ENCODE data around the gene MRPL45.
A peak's percentile ranks its signal among the peaks of the same experiment; 100 is the strongest.
"Not testable (repeated sequence)": the region's sequence is repeated elsewhere in the genome, so short reads cannot be mapped to it uniquely, and the experiment has no call there.

MRPL45 gene

GRCh38 chr17:38296834-38297517 is at the start of gene MRPL45:
Gene MRPL45, plus strand, starts transcription at chr17:38297168. Its CDS starts 16 bp downstream, at chr17:38297184.
- peak within 1 kb of the TSS; percentile 69 for H3K4me3 ChIP-seq (ENCODE audit: low read depth, low read length)

- not testable (repeated sequence) for H3K4me3 ChIP-seq (ENCODE audit: low read depth, low read length)
Measured at GRCh38 chr17:38253191-38253590, 43.8 kb upstream of the MRPL45 start.

- H3K4me3 ChIP-seq (ENCODE audit: low read depth, low read length): not testable (repeated sequence)
Measured at GRCh38 chr17:38254357-38254756, 42.6 kb upstream of the MRPL45 start.

GRCh38 chr17:38257013-38257621 is 39.9 kb upstream of the MRPL45 start:
- peak overlapping the region; percentile 43 for H3K4me3 ChIP-seq (ENCODE audit: low read depth, low read length)

- not testable (repeated sequence) for H3K4me3 ChIP-seq (ENCODE audit: low read depth, low read length)
Measured at GRCh38 chr17:38265974-38266506, 30.9 kb upstream of the MRPL45 start.

- H3K4me3 ChIP-seq (ENCODE audit: low read depth, low read length): not testable (repeated sequence)
Measured at GRCh38 chr17:38266571-38266970, 30.4 kb upstream of the MRPL45 start.

GRCh38 chr17:38268138-38268537 is 28.8 kb upstream of the MRPL45 start:
- H3K4me3 ChIP-seq (ENCODE audit: low read depth, low read length): not testable (repeated sequence)

GRCh38 chr17:38269045-38269444 is 27.9 kb upstream of the MRPL45 start:
- not testable (repeated sequence) for H3K4me3 ChIP-seq (ENCODE audit: low read depth, low read length)

GRCh38 chr17:38269552-38269951 is 27.4 kb upstream of the MRPL45 start:
- H3K4me3 ChIP-seq (ENCODE audit: low read depth, low read length): not testable (repeated sequence)

- H3K4me3 ChIP-seq (ENCODE audit: low read depth, low read length): not testable (repeated sequence)
Measured at GRCh38 chr17:38285994-38286393, 11.0 kb upstream of the MRPL45 start.

GRCh38 chr17:38286501-38287091 is 10.4 kb upstream of the MRPL45 start:
- H3K4me3 ChIP-seq (ENCODE audit: low read depth, low read length): 0 out of 2 replicates have a peak overlapping the region, but pooled peaks have one; percentile 14

GRCh38 chr17:38288217-38288827 is 8.6 kb upstream of the MRPL45 start:
- H3K4me3 ChIP-seq (ENCODE audit: low read depth, low read length): not testable (repeated sequence)

GRCh38 chr17:38289760-38290159 is 7.2 kb upstream of the MRPL45 start:
- not testable (repeated sequence) for H3K4me3 ChIP-seq (ENCODE audit: low read depth, low read length)

GRCh38 chr17:38295602-38296365 is 1.2 kb upstream of the MRPL45 start:
- not testable (repeated sequence) for H3K4me3 ChIP-seq (ENCODE audit: low read depth, low read length)

GRCh38 chr17:38315497-38315896 is 18.5 kb downstream of the MRPL45 start:
- no peak for TF ChIP-seq CTCF (IDR thresholded peaks at IDR 0.05; ENCODE audit: low read depth, low read length)
- no peak overlapping the region for H3K4me3 ChIP-seq (ENCODE audit: low read depth, low read length)
